Stimulated activated CD4-positive, alpha-beta T cell treated with anti-CD3 and anti-CD28 coated beads, Interleukin-4, amount 100 ng/mL, for 1 hour (primary cell): ENCODE measurements around the gene TPP2.
A peak's percentile ranks its signal among the peaks of the same experiment; 100 is the strongest.

Experiments used
- DNase-seq: peaks from one replicate; pipeline ENCODE4 v3.0.0-alpha.2; 2020

TPP2 gene

GRCh38 chr13:102597029-102597961 lies 509 bp downstream of the TPP2 start:
- peak; percentile 22 for DNase-seq

- no peak for DNase-seq
These were observed 1.3 kb downstream of the TPP2 start for GRCh38 chr13:102598061-102598460.

GRCh38 chr13:102599426-102600012 lies 2.7 kb downstream of the TPP2 start:
- DNase-seq: no peak

GRCh38 chr13:102606537-102607309 lies 9.9 kb downstream of the TPP2 start:
- DNase-seq: no peak

GRCh38 chr13:102608974-102609373 lies 12.2 kb downstream of the TPP2 start:
- no peak for DNase-seq

GRCh38 chr13:102609696-102610095 lies 12.9 kb downstream of the TPP2 start:
- DNase-seq: no peak

- DNase-seq: no peak
These were observed 13.6 kb downstream of the TPP2 start for GRCh38 chr13:102610296-102610895.

- DNase-seq: no peak
These were observed 21.0 kb downstream of the TPP2 start for GRCh38 chr13:102617697-102618350.

GRCh38 chr13:102620516-102620915 lies 23.7 kb downstream of the TPP2 start:
- no peak for DNase-seq

- DNase-seq: no peak
These were observed 30.1 kb downstream of the TPP2 start for GRCh38 chr13:102626928-102627327.

GRCh38 chr13:102628559-102628958 lies 31.8 kb downstream of the TPP2 start:
- DNase-seq: no peak

GRCh38 chr13:102631198-102631597 lies 34.4 kb downstream of the TPP2 start:
- DNase-seq: no peak

- no peak for DNase-seq
These were observed 42.0 kb downstream of the TPP2 start for GRCh38 chr13:102638741-102639140.

GRCh38 chr13:102642029-102642428 lies 45.2 kb downstream of the TPP2 start:
- no peak for DNase-seq

- DNase-seq: no peak
These were observed 45.7 kb downstream of the TPP2 start for GRCh38 chr13:102642475-102642874.

GRCh38 chr13:102643656-102644055 lies 46.9 kb downstream of the TPP2 start:
- no peak for DNase-seq

GRCh38 chr13:102645701-102646100 lies 48.9 kb downstream of the TPP2 start:
- DNase-seq: no peak

GRCh38 chr13:102648046-102648445 lies 51.3 kb downstream of the TPP2 start:
- DNase-seq: no peak

GRCh38 chr13:102650444-102650843 lies 53.7 kb downstream of the TPP2 start:
- DNase-seq: no peak

- no peak for DNase-seq
These were observed 54.6 kb downstream of the TPP2 start for GRCh38 chr13:102651392-102651791.

GRCh38 chr13:102651892-102652291 lies 55.1 kb downstream of the TPP2 start:
- DNase-seq: no peak

GRCh38 chr13:102654756-102655155 lies 58.0 kb downstream of the TPP2 start:
- DNase-seq: no peak

- DNase-seq: no peak
These were observed 60.8 kb downstream of the TPP2 start for GRCh38 chr13:102657630-102658029.
